VCaP (cell line): ENCODE data around the gene S100PBP.

ENCODE experiments used
- H3K27ac ChIP-seq: fragments of 450-650 bp; 2 replicates; pipeline ENCODE4 v1.5.1; 2017
- TF ChIP-seq, protein P1 (sequence below): fragments of 450-650 bp; conservative IDR thresholded peaks from 2 replicates; pipeline ENCODE4 v1.5.1; 2017; ENCODE audit warnings: mild to moderate bottlenecking, moderate library complexity

S100PBP gene

DNA sequence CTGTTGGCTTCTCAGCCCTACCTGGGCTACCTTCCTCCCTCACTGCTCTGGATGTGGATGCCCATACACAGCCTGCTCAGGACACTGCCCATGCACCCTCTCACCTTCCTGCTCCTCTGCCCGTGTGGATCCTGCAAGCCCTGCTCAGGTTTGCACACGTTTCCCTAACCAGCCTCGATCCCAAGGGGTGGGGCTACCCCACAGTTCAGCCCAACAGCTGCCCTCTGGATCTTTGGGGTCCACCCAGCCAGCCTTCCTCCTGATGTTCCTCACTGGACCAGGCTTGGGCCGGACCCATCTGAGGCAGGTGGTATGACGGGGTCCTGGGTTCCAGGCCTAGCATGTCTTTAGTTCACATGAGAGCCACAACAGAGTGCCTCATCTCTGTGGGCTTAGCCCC is 79.0 kb downstream of the S100PBP start:
- TF ChIP-seq, protein P1, sequence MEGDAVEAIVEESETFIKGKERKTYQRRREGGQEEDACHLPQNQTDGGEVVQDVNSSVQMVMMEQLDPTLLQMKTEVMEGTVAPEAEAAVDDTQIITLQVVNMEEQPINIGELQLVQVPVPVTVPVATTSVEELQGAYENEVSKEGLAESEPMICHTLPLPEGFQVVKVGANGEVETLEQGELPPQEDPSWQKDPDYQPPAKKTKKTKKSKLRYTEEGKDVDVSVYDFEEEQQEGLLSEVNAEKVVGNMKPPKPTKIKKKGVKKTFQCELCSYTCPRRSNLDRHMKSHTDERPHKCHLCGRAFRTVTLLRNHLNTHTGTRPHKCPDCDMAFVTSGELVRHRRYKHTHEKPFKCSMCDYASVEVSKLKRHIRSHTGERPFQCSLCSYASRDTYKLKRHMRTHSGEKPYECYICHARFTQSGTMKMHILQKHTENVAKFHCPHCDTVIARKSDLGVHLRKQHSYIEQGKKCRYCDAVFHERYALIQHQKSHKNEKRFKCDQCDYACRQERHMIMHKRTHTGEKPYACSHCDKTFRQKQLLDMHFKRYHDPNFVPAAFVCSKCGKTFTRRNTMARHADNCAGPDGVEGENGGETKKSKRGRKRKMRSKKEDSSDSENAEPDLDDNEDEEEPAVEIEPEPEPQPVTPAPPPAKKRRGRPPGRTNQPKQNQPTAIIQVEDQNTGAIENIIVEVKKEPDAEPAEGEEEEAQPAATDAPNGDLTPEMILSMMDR = no peak
- no peak overlapping the region for H3K27ac ChIP-seq

DNA sequence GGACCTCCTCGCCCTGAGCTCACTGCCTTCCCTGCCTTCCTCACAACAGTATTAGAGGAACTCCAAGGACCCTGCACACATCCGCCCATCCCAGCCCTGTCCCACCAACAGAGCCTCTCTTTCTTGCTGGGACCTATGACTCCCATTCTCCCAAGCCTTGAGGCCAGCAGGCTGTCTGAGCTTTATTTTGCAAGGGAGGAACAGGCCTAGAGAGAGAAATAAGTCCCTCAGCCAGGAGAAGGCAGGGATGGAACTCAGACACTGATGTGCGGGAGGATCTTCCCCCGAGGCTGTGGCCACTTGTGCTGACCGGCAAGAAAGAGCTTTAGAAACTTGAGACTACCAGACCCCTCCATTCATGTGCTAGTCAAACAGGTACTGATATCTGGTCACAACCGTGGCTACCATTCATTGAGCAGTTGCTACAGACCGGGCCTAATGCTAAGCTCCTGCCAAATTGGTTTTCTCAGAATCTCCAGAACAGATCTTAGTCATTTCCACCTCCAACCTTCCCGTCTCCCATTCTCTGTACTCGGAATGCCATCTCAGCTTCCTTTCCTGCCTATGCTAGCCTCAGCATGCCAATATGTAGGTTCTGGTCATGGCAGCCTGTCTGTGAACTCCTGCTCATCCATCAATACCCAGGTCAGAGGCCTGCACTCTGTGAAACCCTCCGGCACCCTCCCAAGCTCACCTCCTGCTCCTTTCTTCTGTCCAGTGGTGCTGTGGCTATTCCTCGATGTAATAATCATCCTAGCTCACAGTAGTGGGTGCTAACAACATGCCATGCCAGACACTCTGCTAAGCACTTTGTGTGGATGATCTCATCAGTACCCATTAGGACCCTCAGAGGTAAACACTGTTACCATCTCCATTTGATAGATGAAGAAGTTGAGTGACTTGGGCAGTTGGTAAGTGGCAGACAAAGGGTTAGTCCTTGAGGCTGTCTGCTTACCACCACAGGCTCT is 79.9 kb downstream of the S100PBP start:
- TF ChIP-seq, protein P1 = no peak
- no peak overlapping the region for H3K27ac ChIP-seq

DNA sequence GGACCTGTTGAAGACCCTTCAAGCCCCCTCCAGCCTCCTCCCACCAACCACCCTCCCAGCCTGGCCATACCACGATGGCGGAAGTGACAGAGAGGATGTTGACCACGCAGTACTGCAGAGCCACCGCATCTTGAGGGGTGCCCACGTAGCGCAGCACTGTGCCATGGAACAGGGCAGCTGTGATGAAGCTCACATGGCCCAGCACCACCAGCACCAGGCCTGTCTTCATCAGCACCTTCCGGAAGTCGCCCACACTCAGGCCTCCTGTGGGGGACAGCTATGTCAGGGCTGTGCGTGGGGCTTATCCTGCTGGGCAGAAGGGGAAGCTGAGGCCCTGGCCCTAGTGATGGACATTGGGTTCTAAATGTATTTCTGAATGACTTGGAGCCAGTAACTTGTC is 80.6 kb downstream of the S100PBP start:
- TF ChIP-seq, protein P1 = no peak
- no peak overlapping the region for H3K27ac ChIP-seq

DNA sequence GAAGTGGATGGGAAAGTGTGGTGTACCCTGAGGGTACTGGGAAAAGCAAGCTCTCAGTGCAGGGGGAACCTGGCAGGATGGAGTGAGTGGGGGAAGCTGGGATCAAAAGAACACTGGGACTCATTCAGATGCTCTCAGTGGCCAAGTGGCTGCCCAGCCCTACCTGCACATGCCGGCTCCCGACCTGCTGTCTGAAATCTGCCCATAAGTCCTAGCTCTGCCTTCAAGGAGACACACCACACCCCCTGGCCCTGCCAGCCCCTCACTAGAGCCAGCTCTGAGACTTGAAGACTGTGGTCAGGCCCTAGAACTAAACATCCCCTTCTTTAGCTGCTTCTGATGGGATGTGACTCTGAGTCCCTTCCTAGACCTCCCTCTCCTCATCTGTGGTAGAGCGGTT is 81.5 kb downstream of the S100PBP start:
- TF ChIP-seq, protein P1 = no peak
- H3K27ac ChIP-seq = no peak overlapping the region

DNA sequence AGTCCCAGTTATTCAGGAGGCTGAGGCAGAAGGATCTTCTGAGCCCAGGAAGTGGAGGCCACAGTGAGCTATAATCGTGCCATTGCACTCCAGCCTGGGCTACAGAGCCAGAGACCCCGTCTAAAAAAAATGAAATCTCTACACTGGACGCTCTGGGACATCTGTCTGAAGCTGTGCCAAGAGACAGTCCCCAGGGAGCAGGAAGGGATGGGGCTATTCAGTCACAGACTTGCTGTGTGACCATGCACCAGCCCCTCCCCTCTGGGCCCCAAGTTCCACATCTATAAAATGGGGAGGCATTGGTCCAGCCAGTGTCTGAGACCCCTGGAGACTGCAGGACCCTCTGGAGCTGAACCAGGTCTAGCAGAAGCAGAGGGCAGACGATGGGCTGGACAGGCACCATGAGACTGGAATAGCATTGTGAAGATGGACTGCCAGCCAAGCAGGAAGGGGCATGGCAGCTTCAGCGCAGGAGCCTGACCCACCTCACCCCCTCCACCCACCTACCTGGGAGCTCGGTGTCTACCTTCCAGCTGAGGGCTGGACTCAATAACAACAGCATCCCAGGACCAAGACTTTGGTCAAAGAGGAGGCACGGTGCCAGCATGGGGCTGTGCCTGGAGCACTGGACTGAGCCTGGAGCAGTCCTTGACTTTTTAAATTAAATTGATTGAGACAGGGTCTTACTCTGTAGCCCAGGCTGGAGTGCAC is 82.3 kb downstream of the S100PBP start:
- peak overlapping the region; percentile 85; the same call in 1 of the 2 replicates for H3K27ac ChIP-seq
- TF ChIP-seq, protein P1 = no peak

DNA sequence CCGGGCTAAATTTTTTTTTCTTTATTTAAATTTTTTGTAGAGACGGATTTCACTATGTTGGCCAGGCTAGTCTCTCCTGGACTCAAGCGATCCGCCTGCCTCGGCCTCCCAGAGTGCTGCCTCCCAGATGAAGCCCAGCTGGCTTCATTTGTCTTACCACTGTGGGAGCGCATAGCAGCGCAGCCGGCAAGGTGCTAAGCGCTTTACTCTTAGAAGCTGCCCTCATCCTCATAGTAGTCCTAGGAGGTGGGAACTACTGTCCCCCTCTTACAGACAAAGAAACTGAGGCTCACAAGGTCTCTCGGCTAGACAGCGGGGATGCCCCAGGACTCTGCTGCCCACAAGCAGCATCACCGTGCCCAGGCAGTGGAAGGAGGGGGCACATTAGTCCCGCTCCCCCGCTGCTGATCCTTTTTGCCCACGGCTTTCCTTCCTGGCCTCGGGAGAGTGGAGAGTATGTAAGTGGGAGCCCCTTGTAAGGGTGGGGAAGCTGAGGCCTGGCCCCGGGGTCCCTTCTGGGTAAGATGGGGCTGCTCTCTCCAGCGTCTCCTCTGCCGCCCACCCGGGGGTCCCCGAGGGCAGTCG is 83.0 kb downstream of the S100PBP start:
- peak overlapping the region; percentile 85; the same call in 1 of the 2 replicates for H3K27ac ChIP-seq

More for the DNA sequence above, 83.0 kb downstream of the S100PBP start:
- TF ChIP-seq, protein P1 = no peak
